Esophagus squamous epithelium (tissue), 4 donors: ENCODE measurements around the gene KSR1.

ENCODE experiments used
- POLR2A ChIP-seq, 4 donors: fragments of 450-650 bp; IDR thresholded peaks; one replicate each; pipeline ENCODE4 v1.6.1; 2017; ENCODE audit warnings: antibody characterized with exemption in 4 of 4, mild to moderate bottlenecking in 4 of 4, moderate library complexity in 3 of 4
- TF ChIP-seq, protein P1 (sequence below), 6 experiments: fragments of 450-650 bp in 4 of 6; fragments of 200-600 bp in 2 of 6; sonication (generic) in 2 of 6; IDR thresholded peaks; one replicate each; pipeline ENCODE4 v1.5.1; 2016 to 2019; ENCODE audit warnings: antibody characterized with exemption in 6 of 6, mild to moderate bottlenecking in 4 of 6, moderate library complexity in 4 of 6

DNA sequence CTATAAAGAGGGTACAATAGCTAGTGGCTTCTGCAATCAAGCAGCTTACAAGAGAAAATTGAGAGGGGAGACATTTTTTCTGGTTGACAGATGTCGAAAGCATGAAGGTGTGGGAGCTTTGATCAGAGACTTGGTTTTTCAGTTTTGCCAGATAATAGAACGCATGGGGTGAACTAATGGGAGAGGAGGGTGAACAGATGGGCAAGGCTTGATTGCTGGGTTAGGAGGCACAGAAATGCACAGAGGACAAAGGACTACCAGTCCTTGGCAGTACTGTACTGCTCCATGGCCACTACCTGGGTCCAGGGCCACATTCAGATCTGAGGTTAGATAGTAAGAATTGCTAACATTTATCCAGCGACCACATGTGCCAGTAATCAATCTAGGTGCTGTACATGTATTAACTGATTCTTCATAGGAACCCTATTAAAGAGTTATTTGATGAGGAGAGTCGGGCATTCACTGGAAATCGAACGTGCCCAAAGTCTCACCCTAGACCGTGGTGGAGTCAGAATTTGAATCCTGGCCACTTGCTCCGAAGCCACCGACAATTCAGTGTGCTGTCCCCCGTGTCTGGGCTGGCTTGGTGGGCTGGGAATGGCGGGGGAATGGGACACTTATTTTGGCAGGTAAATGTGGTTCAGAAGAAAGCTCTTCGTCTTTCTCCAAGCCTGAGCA is 873 bp upstream of the KSR1 start:
- TF ChIP-seq, protein P1, sequence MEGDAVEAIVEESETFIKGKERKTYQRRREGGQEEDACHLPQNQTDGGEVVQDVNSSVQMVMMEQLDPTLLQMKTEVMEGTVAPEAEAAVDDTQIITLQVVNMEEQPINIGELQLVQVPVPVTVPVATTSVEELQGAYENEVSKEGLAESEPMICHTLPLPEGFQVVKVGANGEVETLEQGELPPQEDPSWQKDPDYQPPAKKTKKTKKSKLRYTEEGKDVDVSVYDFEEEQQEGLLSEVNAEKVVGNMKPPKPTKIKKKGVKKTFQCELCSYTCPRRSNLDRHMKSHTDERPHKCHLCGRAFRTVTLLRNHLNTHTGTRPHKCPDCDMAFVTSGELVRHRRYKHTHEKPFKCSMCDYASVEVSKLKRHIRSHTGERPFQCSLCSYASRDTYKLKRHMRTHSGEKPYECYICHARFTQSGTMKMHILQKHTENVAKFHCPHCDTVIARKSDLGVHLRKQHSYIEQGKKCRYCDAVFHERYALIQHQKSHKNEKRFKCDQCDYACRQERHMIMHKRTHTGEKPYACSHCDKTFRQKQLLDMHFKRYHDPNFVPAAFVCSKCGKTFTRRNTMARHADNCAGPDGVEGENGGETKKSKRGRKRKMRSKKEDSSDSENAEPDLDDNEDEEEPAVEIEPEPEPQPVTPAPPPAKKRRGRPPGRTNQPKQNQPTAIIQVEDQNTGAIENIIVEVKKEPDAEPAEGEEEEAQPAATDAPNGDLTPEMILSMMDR (IDR thresholded peaks at IDR 0.05), result no peak
- no peak for TF ChIP-seq POLR2A (IDR thresholded peaks at IDR 0.05)
